PC-3 (cell line): ENCODE measurements around the gene SLC35F5. TPM values are rescaled to one million over a fixed set of nuclear protein-coding genes. Genes with fewer than 3 reads are reported as not detected.
A peak's percentile ranks its signal among the peaks of the same experiment; 100 is the strongest.

ENCODE experiments used
- ATAC-seq: fragments of 200-7000 bp; cut with Tn5 transposase; 2 replicates; pipeline ENCODE4 v1.9.1; 2020; ENCODE audit warnings: mild to moderate bottlenecking, moderate library complexity
- Bru-seq: library from RNA; stranded (reverse); fragments of 400-500 nt; gene quantifications from one replicate; lab custom pipeline; 2021; lab: Mats Ljungman, UMichigan
- BruChase-seq, 2 experiments: library from RNA; stranded (reverse); fragments of 400-500 nt; gene quantifications; one replicate each; lab custom pipeline; 2021; lab: Mats Ljungman, UMichigan
- BruUV-seq: library from RNA; stranded (reverse); fragments of 400-500 nt; replicated peaks from 2 replicates; lab custom pipeline; 2021; lab: Mats Ljungman, UMichigan
- CTCF ChIA-PET: fragments of 300-600 bp; sonication (Branson Sonifier 250); formaldehyde crosslinking; loops from one replicate; lab custom pipeline; 2022; ENCODE audit warnings: antibody characterized with exemption; lab: Charles Lee
- POLR2A ChIA-PET: fragments of 300-600 bp; sonication (Branson Sonifier 250); formaldehyde crosslinking; loops from one replicate; lab custom pipeline; 2022; ENCODE audit warnings: antibody characterized with exemption; ENCODE audit not compliant: unreplicated experiment; lab: Charles Lee
- DNase-seq: peaks from one replicate; pipeline ENCODE4 v3.0.0-alpha.2; 2015
- H2AFZ ChIP-seq: fragments of 300-600 bp; sonication (generic); 2 replicates; pipeline ENCODE4 v1.6.0; 2016; ENCODE audit warnings: antibody characterized with exemption, low read length
- H3F3A ChIP-seq: fragments of 300-600 bp; sonication (generic); one replicate; pipeline ENCODE4 v1.6.0; 2017; ENCODE audit warnings: antibody characterized with exemption, low read length, control low read depth, mild to moderate bottlenecking; ENCODE audit not compliant: unreplicated experiment
- H3K27ac ChIP-seq: fragments of 300-600 bp; sonication (generic); 2 replicates; pipeline ENCODE4 v1.5.1; 2016; ENCODE audit warnings: mild to moderate bottlenecking, low read length
- H3K27me3 ChIP-seq: fragments of 300-600 bp; sonication (generic); 2 replicates; pipeline ENCODE4 v1.6.1; 2016; ENCODE audit warnings: low read length, mixed read lengths
- H3K36me3 ChIP-seq: fragments of 300-600 bp; sonication (generic); 2 replicates; pipeline ENCODE4 v1.6.1; 2016; ENCODE audit warnings: low read depth, mixed run types, low read length, mixed read lengths
- H3K4me1 ChIP-seq: fragments of 300-600 bp; sonication (generic); 2 replicates; pipeline ENCODE4 v1.5.1; 2016; ENCODE audit warnings: low read length; ENCODE audit not compliant: insufficient read depth
- H3K4me2 ChIP-seq: fragments of 300-600 bp; sonication (generic); 2 replicates; pipeline ENCODE4 v1.6.0; 2016; ENCODE audit warnings: low read length
- H3K4me3 ChIP-seq: fragments of 300-600 bp; sonication (generic); 2 replicates; pipeline ENCODE4 v1.5.1; 2016; ENCODE audit warnings: mild to moderate bottlenecking, low read length, mixed read lengths
- H3K79me2 ChIP-seq: fragments of 300-600 bp; sonication (generic); 2 replicates; pipeline ENCODE4 v1.6.1; 2017; ENCODE audit warnings: low read length, mixed read lengths
- H3K9ac ChIP-seq: fragments of 300-600 bp; sonication (generic); 2 replicates; pipeline ENCODE4 v1.6.0; 2016; ENCODE audit warnings: mild to moderate bottlenecking, low read length
- H3K9me2 ChIP-seq: fragments of 300-600 bp; sonication (generic); replicated peaks from 2 replicates; pipeline ENCODE4 v1.6.1; 2016; ENCODE audit warnings: mixed run types, low read length, mixed read lengths
- H3K9me3 ChIP-seq: fragments of 300-600 bp; sonication (generic); 2 replicates; pipeline ENCODE4 v1.6.1; 2016; ENCODE audit warnings: low read length, mixed read lengths
- H4K20me1 ChIP-seq: fragments of 300-600 bp; sonication (generic); 2 replicates; pipeline ENCODE4 v1.6.1; 2016; ENCODE audit warnings: low read length, mixed read lengths
- EZH2 ChIP-seq: fragments of 300-600 bp; sonication (generic); IDR thresholded peaks from one replicate; pipeline ENCODE4 v1.6.1; 2017; ENCODE audit warnings: antibody characterized with exemption, mild to moderate bottlenecking, low read length; ENCODE audit not compliant: unreplicated experiment
- EZH2phosphoT487 ChIP-seq: fragments of 300-600 bp; sonication (generic); IDR thresholded peaks from 2 replicates; pipeline ENCODE4 v1.6.1; 2018; ENCODE audit warnings: mild to moderate bottlenecking, antibody characterized with exemption, low read length, borderline replicate concordance
- intact Hi-C: fragments of 100-400 bp; cut with micrococcal nuclease; formaldehyde crosslinking; loops from 2 replicates; pipeline ENCODE4 v1.9.0; 2023
- long read RNA-seq: library from polyadenylated mRNA; unstranded; transcript quantifications from one replicate; pipeline ENCODE4 v2.0.0, GENCODE V29; 2021; ENCODE audit not compliant: unreplicated experiment
- total RNA-seq: library from RNA; depleted of rRNA; stranded (reverse); fragments of >200 nt; gene quantifications from 2 replicates; pipeline ENCODE4 v1.2.3, GENCODE V29; 2014; rRNA removed
- TF ChIP-seq, protein P1 (sequence below): fragments of 300-600 bp; sonication (generic); conservative IDR thresholded peaks from 2 replicates; pipeline ENCODE4 v1.5.1; 2017; ENCODE audit warnings: antibody characterized with exemption, low read depth, mild to moderate bottlenecking, low read length

The SLC35F5 gene, protein sequence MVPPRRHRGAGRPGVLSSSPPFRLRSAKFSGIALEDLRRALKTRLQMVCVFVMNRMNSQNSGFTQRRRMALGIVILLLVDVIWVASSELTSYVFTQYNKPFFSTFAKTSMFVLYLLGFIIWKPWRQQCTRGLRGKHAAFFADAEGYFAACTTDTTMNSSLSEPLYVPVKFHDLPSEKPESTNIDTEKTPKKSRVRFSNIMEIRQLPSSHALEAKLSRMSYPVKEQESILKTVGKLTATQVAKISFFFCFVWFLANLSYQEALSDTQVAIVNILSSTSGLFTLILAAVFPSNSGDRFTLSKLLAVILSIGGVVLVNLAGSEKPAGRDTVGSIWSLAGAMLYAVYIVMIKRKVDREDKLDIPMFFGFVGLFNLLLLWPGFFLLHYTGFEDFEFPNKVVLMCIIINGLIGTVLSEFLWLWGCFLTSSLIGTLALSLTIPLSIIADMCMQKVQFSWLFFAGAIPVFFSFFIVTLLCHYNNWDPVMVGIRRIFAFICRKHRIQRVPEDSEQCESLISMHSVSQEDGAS
- 41.1 and 55.3 TPM in 2 replicates for total RNA-seq
- percentile 92 among the genes with signal in this experiment for Bru-seq, nascent RNA
- percentile 87 among the genes with signal in this experiment for BruChase-seq, experiment 1, labeled RNA remaining after a 6-hour chase
- percentile 96 among the genes with signal in this experiment for BruChase-seq, experiment 2, labeled RNA remaining after a 2-hour chase
- long read RNA-seq, full-length matches to known transcripts: 51 of 105 reads
- long read RNA-seq, partial matches to known transcripts: 27 of 105 reads
- long read RNA-seq, other reads (novel, unspliced or antisense): 27 of 105 reads

DNA sequence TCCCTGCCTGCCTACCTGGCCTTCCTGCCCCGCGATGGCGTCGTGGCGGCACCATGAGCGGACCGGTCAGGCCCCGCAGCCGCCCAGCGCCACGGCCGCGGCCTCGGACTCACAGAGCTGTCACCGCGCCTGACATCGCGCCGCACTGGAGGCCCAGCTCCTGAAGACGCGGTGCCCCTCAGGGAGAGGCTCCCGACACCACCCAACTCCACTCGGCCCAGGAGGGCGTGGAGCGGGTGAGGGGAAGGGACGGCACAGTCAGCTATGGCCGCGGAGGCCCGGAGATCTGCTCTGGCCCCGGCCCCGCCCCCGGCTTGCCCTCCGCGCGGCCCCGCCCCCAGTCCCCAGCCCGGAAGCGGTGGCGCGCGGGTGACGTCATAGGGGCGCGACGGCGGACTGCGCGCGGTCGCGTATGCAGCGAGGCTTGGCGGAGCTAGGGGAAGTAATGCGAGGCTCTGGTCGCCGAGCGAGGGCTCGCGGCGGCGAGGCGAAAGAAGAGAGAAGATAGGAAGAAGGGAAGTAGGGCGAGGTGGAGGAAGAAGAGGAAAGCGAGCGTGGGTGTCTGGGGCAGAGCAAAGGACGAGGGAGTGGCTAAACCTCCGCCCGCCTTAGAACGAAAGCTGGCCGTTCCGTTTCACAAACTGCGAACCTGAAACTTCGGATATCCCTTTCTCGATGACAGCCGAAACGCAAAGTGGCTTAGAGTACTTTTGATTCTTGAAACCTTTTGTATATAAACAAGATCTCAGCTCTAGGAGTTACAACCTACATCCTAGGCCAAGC, at the start of gene SLC35F5:
TSS of gene SLC35F5 (minus strand) at position 288 of the 783 bp plus-strand sequence. CDS start at position 55, 233 bp downstream.
- Histone ChIP-seq H3K27me3 (no peaks in the 10 kb centered on the region), H3K36me3 (peaks cover 11% of the 10 kb centered on the region), H3K27ac (peak within 1 kb of the TSS; percentile 79), H3K4me1 (peaks cover 16% of the 10 kb centered on the region), H3K9me2 (no peaks in the 10 kb centered on the region), H4K20me1 (peaks cover 12% of the 10 kb centered on the region), H3K9ac (peak within 1 kb of the TSS; percentile 89), H3K79me2 (peaks cover 49% of the 10 kb centered on the region), H3K4me3 (peak within 1 kb of the TSS; percentile 69), H3K4me2 (peak within 1 kb of the TSS; percentile 86), H3K9me3 (no peaks in the 10 kb centered on the region), H3F3A (peaks cover 4% of the 10 kb centered on the region), H2AFZ (peak within 1 kb of the TSS; percentile 94)
- intact Hi-C loops: loop anchor here (1.0 to 10.0 kb wide), 3 partner anchors 62 to 208 kb away; no protein-coding TSS in a partner anchor
- peak; percentile 91 for DNase-seq
- TF ChIP-seq EZH2: no peak
- TF ChIP-seq, protein P1, sequence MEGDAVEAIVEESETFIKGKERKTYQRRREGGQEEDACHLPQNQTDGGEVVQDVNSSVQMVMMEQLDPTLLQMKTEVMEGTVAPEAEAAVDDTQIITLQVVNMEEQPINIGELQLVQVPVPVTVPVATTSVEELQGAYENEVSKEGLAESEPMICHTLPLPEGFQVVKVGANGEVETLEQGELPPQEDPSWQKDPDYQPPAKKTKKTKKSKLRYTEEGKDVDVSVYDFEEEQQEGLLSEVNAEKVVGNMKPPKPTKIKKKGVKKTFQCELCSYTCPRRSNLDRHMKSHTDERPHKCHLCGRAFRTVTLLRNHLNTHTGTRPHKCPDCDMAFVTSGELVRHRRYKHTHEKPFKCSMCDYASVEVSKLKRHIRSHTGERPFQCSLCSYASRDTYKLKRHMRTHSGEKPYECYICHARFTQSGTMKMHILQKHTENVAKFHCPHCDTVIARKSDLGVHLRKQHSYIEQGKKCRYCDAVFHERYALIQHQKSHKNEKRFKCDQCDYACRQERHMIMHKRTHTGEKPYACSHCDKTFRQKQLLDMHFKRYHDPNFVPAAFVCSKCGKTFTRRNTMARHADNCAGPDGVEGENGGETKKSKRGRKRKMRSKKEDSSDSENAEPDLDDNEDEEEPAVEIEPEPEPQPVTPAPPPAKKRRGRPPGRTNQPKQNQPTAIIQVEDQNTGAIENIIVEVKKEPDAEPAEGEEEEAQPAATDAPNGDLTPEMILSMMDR: no peak
- no peak for TF ChIP-seq EZH2phosphoT487
- peak; percentile 91 for ATAC-seq
- POLR2A ChIA-PET: interaction anchor here (0.5 to 1.8 kb wide), 5 partner anchors 50 to 187 kb away, joined by 3 to 16 read pairs (median 8); partner anchors contain the start of gene ACTR3
- CTCF ChIA-PET: no interaction called here
- BruUV-seq: no TSS peak

DNA sequence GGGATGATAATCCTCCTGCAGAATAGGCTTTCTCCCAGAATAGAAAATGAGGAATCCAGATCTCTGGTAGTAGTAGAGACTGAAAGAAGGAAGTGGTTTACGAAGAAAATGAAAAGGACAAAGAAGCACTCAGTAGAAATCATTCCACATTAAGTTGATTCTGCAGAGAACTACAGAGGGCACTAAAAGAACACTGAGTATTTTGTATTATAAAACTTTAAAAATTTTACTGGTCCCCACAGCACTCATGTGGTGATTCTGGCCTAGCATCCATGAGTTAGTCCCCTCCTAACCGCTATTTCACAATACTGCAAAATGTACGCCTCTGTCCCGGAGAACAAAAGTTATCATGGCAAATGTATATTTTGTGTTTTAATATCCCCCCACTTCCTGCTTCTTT, 42.9 kb upstream of the SLC35F5 start:
- no peaks in the 10 kb centered on the region for H3K9me2 ChIP-seq
- no TSS peak for BruUV-seq
- ChIA-PET CTCF (no interaction called here), POLR2A (no interaction called here)
- no peaks in the 10 kb centered on the region for H4K20me1 ChIP-seq
- no peak overlapping the region for H3K9ac ChIP-seq
- H3K4me1 ChIP-seq: no peaks in the 10 kb centered on the region; the same call in 1 of the 2 replicates
- no peak overlapping the region for H2AFZ ChIP-seq
- no peaks in the 10 kb centered on the region for H3K79me2 ChIP-seq
- no peak overlapping the region for H3K27ac ChIP-seq
- H3K9me3 ChIP-seq: no peaks in the 10 kb centered on the region
- H3K36me3 ChIP-seq: no peaks in the 10 kb centered on the region
- no peaks in the 10 kb centered on the region for H3K27me3 ChIP-seq
- intact Hi-C loops: loop anchor here (5.0 kb wide), 1 partner anchor 168 kb away; no protein-coding TSS in a partner anchor
- no peak for TF ChIP-seq EZH2phosphoT487
- TF ChIP-seq, protein P1: 0 out of 2 replicates have a peak, but pooled peaks have one; percentile 19
- no peak for TF ChIP-seq EZH2
- no peak for DNase-seq
- ATAC-seq: peak; percentile 22; the same call in 1 of the 2 replicates
- no peaks in the 10 kb centered on the region for H3F3A ChIP-seq
- no peak overlapping the region for H3K4me3 ChIP-seq
- no peak overlapping the region for H3K4me2 ChIP-seq
